Thyroid gland (tissue), 4 donors: ENCODE measurements around the gene FAR1.

ENCODE experiments used
- CTCF ChIP-seq, 6 experiments: fragments of 200-600 bp in 3 of 6; fragments of 450-650 bp in 3 of 6; sonication (generic) in 3 of 6; IDR thresholded peaks; one replicate each; pipeline ENCODE4 v1.5.1; 2016 to 2019; ENCODE audit warnings: antibody characterized with exemption in 6 of 6, mild to moderate bottlenecking in 2 of 6, inconsistent platforms in 1 of 6, moderate library complexity in 1 of 6
- POLR2A ChIP-seq, 2 donors: fragments of 450-650 bp; IDR thresholded peaks; one replicate each; pipeline ENCODE4 v1.6.1; 2017; ENCODE audit warnings: antibody characterized with exemption in 2 of 2, mild to moderate bottlenecking in 2 of 2, moderate library complexity in 1 of 2

- TF ChIP-seq POLR2A (IDR thresholded peaks at IDR 0.05) (no peak), CTCF (IDR thresholded peaks at IDR 0.05) (no peak)
Measured at GRCh38 chr11:13728076-13728475, 59.6 kb downstream of the FAR1 start.
